Activated CD8-positive, alpha-beta memory T cell treated with anti-CD3 and anti-CD28 coated beads for 48 hours (primary cell): ENCODE results near the gene SBNO2.
"Not testable (repeated sequence)": the region's sequence is repeated elsewhere in the genome, so short reads cannot be mapped to it uniquely, and the experiment has no call there.

Experiments used
- DNase-seq, 3 experiments: peaks; one replicate each; pipeline ENCODE4 v3.0.0-alpha.2; 2020; ENCODE audit warnings: low read depth in 2 of 3, low spot score in 2 of 3

SBNO2 gene

GRCh38 chr19:1122021-1122971 lies 51.8 kb downstream of the SBNO2 start:
- DNase-seq = no peak

- DNase-seq = no peak
Measured at GRCh38 chr19:1121395-1121794, 52.7 kb downstream of the SBNO2 start.

- DNase-seq = no peak
Measured at GRCh38 chr19:1119475-1120217, 54.4 kb downstream of the SBNO2 start.

GRCh38 chr19:1118999-1119398 lies 55.1 kb downstream of the SBNO2 start:
- DNase-seq = no peak

GRCh38 chr19:1117654-1118053 lies 56.4 kb downstream of the SBNO2 start:
- DNase-seq = no peak

- DNase-seq = no peak
Measured at GRCh38 chr19:1116726-1117581, 57.1 kb downstream of the SBNO2 start.

GRCh38 chr19:1115646-1116420 lies 58.2 kb downstream of the SBNO2 start:
- no peak for DNase-seq

GRCh38 chr19:1114728-1115127 lies 59.3 kb downstream of the SBNO2 start:
- not testable (repeated sequence) for DNase-seq

GRCh38 chr19:1113986-1114483 lies 60.0 kb downstream of the SBNO2 start:
- DNase-seq = no peak

- DNase-seq = peak; percentile 66 to 80 (median 73)
Measured at GRCh38 chr19:1113030-1113985, 60.8 kb downstream of the SBNO2 start.

- no peak for DNase-seq
Measured at GRCh38 chr19:1112268-1113029, 61.6 kb downstream of the SBNO2 start.

GRCh38 chr19:1111641-1112267 lies 62.3 kb downstream of the SBNO2 start:
- no peak for DNase-seq

GRCh38 chr19:1110809-1111640 lies 63.0 kb downstream of the SBNO2 start:
- DNase-seq = no peak

GRCh38 chr19:1109697-1110671 lies 64.1 kb downstream of the SBNO2 start:
- DNase-seq = no peak

- no peak for DNase-seq
Measured at GRCh38 chr19:1109032-1109551, 65.0 kb downstream of the SBNO2 start.
